ENCODE measurements around the gene CYTH2.
A peak's percentile ranks its signal among the peaks of the same experiment; 100 is the strongest.
"Not testable (repeated sequence)": the region's sequence is repeated elsewhere in the genome, so short reads cannot be mapped to it uniquely, and the experiment has no call there.

Gene CYTH2

DNA sequence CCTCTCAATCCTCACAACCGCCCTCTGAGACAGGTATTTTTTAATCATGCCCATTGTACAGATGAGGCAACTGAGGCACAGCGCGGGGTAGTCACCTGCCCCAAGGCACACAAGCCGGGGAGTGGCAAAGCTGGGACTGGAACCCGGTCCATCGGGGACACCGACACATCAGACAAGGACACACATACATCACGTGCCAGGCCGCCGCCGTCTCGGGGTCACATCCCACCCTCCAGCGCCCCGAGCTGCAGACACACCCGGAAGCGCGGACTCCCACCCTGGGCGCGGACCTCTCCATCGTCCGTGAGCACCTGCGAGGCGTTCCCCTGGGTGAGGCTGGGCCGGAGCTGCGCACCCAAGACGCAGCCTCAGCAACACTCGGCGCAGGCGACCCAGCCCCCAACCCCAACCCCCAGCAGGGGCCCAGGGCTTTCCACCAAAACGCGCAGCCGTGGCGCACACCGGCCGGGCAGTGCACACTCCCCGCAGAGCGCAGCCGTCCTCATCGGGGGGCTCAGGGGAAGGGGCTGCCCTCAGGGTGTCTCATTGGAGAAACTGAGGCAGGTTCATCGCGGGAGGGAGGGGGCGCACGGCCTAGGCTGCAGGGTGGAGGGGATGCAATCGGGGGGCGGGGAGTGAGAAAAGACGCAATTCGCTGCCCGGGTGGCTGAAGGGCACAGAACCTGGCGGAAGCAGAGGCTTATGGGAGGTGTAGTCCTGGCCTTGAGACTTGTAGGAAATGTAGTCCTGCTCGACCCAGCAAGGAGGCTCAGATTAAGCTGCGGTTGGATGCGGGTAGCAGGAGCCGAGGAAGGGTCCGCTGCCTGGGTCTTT, 44.3 kb downstream of the CYTH2 start:
- peak; percentile 83 for DNase-seq

DNA sequence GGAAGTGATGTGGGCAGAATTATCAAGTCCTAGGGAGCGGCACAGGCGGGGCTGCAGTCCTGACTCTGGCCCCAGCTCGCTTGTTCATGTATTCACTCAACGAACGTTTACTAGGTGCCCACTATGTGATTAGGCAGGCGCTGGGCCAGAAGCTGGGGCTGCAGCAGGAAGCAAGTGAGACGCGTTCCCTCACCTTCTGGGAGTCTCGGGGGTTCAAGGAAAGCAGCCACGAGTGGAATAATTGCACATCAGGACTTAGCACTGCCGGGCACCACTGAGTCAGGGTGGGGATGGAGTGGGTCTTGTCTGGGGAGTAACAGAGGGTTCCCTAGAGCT, 44.9 kb downstream of the CYTH2 start:
- no peak for DNase-seq

DNA sequence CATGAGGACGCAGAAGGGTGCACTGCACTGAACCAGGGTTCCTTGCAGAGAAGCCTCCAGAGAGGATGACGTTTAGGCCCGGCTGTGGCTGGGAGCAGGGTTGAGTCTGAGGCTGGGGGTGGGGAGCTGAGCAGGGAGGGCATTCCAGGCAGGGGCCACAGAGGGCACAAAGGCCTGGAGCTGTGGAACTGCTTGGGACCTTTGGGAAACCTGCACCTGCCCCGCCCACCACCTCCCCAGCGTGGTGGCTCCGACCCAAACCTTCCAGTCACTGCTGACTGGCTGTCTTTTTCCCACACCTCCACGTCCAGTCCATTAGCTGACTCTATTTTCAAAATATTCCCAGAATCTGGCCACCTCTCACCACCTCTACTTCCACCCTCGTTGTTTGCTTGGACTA, 47.4 kb downstream of the CYTH2 start:
- DNase-seq: no peak

DNA sequence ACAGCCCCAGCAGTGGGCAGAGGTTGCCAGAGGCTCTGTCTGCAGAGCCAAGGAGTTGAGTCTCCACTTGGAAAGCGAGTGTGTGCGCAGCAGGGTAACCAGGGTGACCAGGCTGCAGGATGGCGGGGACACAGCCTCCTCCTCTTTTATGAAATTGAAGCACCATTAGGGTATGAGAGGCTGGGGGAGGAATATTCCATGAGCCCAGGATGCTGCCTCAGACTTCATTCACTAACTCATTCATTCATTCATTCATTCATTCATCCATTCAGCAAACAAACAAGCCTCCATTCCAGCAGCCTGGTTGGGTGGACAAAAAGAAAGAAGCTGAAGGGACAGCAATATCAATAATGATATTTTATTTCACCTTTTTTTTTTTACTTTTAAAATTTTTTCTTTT, 49.0 kb downstream of the CYTH2 start:
- no peak for DNase-seq

DNA sequence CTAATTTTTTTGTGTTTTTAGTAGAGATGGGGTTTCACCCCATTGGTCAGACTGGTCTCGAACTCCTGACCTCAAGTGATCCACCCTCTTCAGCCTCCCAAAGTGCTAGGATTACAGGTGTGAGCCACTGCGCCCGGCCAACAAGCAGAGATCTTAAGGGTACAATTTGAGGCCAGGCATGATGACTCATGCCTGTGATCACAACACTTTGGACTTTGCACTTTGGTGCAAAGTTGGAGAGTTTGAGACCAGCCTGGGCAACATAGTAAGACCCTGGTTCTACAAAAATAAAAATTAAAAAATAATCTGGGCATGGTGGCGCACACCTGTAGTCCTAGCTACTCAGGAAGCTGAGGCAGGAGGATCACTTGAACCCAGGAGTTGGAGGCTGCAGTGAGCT, 50.3 kb downstream of the CYTH2 start:
- not testable (repeated sequence) for DNase-seq

DNA sequence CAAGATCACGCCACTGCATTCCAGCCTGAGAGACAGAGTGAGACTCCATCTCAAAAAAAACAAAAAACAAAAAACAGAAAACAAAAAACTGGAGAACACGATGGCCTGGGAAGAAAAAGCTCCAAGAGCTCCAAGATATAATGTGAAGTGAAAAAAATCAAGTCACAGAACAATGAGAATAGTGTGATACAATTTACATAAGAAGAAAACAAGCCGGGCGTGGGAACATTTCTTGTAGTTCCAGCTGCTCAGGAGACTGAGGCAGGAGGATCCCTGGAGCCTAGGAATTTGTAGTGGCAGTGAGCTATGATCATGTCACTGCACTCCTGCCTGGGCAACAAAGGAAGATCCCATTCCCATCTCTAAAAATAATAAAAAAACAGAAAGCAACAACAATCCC, 51.0 kb downstream of the CYTH2 start:
- DNase-seq: no peak

DNA sequence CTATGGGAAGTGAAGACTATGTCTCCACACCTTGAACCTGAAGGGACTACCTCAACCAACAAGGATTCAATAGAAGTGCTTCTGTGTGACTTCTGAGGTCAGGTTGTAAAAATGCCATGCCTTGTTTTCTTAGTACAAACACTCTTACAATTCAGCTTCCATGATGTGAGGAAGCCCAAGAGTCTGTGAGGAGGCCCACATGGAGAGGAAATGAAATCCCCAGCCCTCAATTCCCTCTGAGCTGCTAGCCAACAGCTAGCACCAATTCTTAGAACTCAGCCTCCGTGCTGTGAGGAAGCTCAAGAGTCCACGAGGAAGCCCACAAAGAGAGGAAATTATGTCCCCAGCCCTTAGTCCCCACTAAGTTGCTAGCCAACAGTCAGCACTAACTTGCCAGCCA, 55.1 kb downstream of the CYTH2 start:
- DNase-seq: no peak

DNA sequence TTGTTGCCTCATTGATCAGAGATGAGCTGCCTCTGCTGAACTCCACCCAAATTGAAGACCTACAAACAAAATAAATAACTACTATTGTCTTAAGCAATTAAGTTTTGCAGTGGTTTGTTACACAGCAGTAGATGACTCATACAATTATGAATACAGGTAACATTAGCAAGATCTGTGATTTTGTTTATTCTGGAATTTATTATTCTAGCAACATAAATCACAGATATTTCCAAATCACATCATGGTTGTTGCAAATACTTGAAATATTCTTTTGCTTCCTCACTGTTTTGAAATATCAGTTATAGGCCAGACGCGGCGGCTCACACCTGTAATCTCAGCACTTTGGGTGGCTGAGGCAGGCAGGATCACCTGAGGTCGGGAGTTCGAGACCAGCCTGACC, 55.6 kb downstream of the CYTH2 start:
- DNase-seq: no peak

DNA sequence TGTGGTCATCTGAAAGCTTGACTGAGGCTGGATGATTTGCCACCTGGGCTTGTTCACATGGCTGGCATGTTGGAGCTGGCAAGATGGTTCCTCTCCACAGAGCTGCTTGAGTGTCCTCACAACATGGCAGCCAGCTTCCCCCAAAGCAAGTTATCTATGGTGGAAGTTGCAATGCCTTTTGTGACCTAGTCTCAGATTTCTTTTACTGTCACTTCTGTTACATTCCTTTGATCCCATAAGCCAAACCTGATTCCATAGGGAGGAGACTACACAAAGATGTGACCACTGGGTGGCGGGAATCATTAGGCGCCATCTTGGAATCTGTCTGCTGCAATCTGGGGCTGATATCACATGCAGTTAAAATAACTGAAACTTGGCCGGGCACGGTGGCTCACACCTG, 60.0 kb downstream of the CYTH2 start:
- DNase-seq: no peak

- no peak for DNase-seq
Observed at GRCh38 chr19:48530066-48530720, 61.0 kb downstream of the CYTH2 start.

- no peak for DNase-seq
Observed at GRCh38 chr19:48530770-48531169, 61.6 kb downstream of the CYTH2 start.
